ENCODE results near the gene DIABLO.

- TF ChIP-seq EZH2phosphoT487 (IDR thresholded peaks at IDR 0.05; ENCODE audit: borderline replicate concordance, low read length) (no peak), CTCF (conservative IDR thresholded peaks at IDR 0.05; ENCODE audit: low read depth, low read length) (no peak), EZH2 (IDR thresholded peaks at IDR 0.05; ENCODE audit: low read length, unreplicated experiment) (no peak)
Observed at GRCh38 chr12:122174155-122174845, 51.6 kb downstream of the DIABLO start, which contains the start of gene IL31.

All from PC-3 (cell line).